Fibroblast of peridontal ligament (primary cell): ENCODE measurements around the gene SCFD2.
"Not testable (repeated sequence)": the region's sequence is repeated elsewhere in the genome, so short reads cannot be mapped to it uniquely, and the experiment has no call there.

Source experiments
- DNase-seq: peaks from one replicate; pipeline ENCODE4 v3.0.0-alpha.2; 2010; ENCODE audit errors: extremely low read depth

Gene SCFD2

DNA sequence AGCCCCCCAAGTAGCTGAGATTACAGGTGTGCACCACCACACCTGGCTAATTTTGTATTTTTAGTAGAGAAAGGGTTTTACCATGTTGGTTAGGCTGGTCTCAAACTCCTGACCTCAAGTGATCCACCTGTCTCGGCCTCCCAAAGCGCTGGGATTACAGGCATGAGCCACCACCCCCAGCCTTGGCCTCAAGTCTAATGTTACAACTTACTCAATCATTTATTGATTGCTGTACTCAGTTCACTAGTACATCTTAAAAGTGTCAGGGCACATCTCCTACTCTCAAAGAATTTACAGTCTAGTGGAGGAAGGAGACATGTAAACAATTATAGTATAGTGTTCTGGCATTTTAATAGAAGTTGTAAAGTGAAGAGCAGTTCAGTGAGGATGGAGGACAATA lies 19.5 kb downstream of the SCFD2 start:
- not testable (repeated sequence) for DNase-seq

DNA sequence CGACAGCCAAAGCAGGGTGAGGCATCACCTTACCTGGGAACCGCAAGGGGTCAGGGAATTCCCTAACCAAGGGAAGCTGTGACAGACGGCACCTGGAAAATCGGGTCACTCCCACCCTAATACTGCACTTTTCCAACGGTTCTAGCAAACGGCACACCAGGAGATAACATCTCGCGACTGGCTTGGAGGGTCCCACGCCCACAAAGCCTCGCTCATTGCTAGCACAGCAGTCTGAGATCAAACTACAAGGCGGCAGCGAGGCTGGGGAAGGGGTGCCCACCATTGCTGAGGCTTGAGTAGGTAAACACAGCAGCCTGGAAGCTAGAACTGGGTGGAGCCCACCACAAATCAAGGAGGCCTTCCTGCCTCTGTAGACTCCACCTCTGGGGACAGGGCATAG lies 25.7 kb downstream of the SCFD2 start:
- not testable (repeated sequence) for DNase-seq

DNA sequence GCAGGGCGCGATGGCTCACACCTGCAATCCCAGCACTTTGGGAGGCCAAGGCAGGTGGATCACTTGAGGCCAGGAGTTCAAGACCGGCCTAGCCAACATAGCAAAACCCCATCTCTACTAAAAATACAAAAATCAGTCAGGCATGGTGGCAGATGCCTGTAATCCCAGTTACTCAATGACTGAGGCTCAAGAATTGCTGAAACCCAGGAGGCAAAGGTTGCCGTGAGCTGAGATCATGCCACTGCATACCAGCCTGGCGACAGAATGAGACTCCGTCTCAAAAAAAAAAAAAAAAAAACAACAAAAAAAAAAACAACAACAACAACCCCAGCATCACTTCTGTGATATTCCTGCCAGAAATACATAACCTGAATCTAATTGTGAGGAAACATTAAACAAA lies 30.9 kb downstream of the SCFD2 start:
- DNase-seq: not testable (repeated sequence)

DNA sequence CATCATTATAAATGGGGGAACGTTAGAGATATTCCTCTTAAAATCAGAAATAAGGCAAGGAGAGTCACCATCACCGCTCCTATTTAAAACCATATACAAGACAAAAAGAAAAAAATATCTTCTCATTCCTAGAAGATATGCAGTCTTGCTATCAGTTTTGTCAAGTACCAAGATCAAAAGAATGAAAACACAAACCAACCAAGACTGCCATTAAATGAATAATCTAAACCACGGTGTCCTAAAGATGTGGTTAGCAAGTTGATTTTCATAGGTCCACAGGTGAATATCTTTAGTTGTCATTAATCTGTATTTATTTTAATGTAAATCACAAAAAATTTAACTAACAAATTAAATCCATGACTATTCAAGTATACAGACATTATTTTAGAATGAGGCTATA lies 39.3 kb downstream of the SCFD2 start:
- no peak for DNase-seq

DNA sequence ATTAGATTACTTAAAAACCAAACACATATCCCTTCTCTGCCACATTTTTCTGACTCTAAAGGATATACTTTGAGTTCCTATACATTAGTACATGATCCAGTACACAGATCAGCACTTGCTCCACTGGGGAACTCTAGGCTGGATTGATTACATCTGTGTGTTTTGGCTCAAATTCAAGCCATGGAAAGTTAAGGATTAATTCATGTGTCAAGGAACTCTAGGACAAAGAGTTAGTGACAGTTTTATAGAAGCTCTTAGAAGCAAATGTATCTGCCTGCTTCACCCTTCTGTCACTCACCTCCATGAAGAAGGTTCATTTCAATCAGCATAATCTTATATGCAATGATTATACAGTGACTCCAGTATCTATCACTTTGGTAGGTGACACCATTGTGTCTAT lies 43.2 kb downstream of the SCFD2 start:
- peak; percentile 40 for DNase-seq

DNA sequence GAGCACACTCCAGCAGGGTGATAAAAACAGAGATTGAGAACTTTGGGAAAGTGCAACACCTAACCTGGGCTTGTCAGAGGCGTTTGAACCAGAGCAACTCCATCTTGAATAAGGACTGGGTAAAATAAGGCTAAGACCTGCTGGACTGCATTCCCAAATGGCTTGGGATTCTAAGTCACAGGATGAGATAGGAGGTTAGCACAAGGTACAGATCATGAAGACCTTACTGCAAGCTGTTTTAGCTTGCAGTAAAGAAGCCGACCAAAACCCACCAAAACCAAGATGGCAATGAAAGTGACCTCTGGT lies 43.9 kb downstream of the SCFD2 start:
- DNase-seq: no peak

DNA sequence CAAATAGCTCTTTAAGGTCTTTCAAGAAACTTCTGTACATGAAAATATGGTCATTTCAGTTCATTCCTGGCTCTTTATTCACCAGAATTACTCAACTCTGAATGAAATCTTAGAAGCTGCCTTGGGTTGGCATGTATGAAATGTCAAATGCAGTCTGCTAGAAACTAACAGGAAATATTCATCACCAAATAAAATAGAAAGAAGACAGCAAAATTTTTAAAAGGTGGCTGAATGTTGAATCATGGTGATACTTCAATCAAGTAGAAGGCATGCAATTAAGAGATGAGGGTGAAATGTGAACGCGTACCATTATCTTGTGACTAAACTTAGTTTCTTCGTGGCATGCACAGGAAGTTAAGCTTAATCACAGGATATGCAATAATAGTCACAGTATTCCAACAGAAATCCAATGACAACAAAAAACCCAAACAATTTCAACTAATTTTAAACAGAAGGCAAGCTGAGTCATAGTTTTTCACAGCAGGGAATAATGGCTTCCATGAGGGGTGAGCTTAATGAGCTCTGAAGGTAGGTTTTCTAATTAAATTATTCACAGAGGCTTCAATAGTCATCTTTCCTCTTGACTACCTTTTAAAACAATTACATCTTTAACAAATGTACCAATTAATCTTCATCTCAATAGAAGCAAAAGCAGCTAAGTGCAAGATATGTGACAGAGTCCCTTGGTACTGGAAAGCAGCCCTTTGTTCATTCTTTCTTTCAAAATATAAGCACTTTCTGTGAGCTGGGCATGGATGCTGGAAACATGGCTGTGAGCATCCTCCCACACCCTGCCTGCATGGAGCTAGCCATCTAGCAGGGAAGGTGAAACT lies 44.5 kb downstream of the SCFD2 start:
- DNase-seq: peak; percentile 92

DNA sequence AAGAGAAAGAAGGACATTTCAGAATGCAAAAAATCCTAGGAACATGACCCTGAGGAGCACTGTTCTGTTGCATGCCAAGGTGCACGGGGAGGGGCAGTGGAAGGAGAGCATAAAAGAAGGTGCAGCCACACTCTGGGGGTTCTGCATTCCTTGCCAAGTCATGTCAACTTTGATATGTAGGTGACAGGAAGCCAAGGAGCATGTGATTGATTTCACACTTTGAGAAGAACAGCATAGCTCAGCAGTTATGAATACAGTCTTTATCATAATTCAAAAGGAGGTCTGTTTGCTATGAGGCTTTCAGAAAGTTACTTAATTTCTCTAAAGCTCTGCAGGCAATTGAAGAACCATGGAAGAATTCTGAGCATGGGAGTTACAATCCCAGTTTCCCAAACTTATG lies 50.6 kb downstream of the SCFD2 start:
- DNase-seq: no peak

DNA sequence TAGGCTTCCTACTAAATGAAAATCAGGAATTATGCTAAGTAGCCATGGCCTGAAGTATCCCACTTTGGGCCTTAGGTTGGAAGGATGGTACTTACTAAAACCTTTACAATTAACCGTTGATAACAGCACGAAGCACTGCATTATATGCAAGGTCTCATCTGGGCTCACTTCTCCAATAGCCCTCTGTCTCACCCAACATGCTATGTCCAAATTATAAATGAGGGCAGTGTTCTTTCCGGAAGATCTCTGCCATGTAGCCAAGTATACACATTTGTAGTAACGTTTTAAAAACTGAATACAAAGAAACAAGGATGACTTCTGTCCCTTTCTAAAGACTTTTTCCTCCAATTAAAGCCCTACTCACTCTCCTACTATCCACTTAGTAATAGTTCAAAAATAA lies 51.6 kb downstream of the SCFD2 start:
- no peak for DNase-seq

DNA sequence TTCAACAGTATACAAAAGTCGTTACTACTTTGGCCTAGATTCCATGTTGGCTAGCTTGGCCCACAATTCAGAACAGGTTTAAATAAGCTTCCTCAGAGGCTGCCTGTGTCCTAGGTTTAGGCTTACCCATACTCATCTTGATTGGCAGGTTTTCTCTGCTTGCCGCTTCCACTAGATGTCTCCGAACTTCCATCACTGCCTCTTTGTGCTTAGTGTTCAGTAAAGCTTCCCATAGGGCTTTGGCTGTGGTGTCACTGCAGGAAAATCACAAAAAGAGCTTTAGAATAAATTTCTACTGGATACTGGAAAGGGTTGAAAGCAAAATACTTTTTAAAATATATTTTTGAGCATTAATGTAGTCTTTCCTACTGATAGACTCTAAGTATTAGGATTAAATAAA lies 52.4 kb downstream of the SCFD2 start:
- DNase-seq: peak; percentile 47

DNA sequence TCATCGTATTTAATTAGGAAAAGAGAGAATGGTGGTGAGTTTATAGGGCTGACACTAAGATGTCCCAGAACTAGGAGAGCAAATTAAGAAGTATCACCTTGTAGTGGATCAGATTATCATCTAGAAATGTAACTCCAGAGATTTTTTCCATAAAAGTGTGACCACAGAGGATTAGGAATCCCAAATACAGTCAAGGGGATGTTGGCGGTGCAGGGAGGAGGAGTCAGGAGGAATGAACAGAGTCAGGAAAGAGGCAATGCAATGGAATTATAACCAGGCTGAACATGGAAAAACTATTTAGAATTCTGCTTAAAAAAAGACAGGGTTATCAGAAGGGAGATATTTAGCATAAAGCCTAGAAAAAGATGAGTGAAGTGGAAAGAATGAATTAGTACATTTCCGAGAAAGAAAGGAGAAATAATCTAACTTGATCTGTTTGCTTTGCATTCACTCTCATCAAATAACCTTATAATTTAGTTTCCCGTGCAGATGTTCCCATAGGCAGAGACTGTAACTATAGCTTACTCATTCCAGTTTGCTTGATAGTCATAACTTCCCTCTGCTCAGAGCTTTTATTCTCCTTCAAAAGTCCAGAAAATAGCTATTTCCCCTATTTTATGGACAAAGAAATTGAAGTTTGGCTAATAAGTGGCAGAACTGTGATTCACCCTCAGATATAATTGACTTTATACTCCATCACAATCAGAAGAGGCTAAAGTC lies 56.4 kb downstream of the SCFD2 start:
- DNase-seq: peak; percentile 59

DNA sequence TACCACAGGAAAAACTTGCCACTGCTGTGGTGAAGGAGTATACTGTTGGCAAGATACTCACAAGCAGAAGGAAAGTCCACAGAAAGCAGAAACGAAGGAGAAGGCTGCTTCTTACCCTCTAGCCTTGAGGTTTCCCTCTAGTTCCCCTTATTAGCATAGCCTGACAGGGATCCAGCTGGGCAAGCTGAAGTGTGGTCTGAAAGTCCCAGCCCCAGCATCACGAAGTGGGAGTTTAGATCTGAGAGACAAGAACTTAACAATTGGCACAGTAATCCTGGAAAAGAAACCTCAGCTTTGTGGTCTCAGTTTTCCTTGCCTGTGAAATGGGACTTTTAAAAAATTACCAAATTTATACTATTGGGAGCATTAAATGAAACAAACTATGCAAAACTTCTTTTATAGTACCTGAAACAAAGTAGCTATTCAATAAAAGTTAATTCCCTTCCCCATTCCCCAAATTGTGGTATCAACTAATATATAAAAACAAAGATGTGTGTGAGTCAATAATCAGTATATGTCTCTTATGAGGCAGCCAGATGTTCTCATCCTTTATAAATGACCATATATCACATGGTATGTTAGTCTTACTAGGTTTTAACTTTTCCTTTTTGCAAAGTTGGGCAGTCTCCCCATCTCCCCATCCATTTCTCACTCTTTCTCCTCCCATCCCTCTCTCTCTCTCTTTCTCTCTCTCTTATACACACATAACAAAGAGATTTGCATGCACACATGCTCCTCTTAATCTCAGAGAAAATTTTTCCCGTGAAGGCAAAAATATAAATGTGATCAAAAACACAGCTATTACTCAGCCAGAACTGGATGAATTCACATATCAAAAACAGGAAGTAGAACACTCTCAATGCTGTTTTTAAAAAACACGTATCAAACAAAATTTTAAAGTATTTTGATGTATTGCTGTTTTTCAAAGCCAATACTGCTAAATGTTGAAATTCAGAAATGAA lies 57.8 kb downstream of the SCFD2 start:
- DNase-seq: peak; percentile 58

DNA sequence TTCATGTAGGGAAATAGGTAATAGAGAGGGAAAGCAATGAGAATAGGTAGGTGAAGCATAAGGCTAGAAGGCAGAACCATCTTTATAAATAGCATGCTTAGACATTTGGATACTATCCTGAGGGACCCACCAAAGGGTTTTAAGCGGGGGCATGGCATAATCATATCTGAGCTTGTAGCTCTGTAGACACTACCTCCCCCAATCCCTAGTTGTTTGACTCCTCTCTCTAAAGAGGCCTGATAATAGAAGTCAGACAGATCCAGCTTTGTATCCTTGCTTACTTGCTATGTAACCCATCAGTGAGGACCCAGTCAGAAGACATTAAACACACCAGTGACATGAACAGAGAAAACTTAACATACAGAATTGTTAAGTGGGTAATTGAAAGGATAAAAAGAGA lies 58.7 kb downstream of the SCFD2 start:
- no peak for DNase-seq

DNA sequence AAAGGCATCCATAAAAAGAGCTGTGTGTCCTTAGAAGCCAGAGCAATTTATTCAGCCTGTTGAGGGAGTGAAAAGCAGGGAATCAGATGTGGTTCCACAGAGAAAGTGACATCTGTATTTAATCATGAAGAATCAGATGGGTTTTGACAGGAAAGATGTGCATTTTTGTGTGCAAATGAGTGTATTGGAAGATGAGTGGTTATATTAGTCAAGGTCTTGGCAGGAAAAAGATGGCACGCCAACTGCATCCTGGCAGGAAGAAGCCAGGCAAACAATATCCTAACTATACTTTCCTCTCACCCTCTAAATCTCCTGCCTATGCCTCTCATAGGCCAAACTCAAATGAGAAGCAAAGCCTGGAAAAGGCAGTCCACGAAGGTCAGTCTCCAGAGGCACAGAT lies 59.1 kb downstream of the SCFD2 start:
- peak; percentile 97 for DNase-seq

DNA sequence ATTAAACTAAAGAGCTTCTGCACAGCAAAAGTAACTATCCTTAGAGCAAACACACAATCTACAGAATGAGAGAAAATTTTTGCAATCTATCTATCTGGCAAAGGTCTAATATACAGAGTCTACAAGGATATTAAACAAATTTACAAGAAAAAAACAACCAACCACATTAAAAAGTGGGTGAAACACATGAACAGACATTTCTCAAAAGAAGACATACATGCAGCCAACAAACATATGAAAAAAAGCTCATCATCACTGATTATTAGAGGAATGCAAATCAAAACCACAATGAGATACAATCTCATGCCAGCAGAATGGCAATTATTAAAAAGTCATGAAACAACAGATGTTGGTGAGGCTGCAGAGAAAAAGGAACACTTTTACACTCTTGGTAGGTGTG lies 73.7 kb downstream of the SCFD2 start:
- not testable (repeated sequence) for DNase-seq

DNA sequence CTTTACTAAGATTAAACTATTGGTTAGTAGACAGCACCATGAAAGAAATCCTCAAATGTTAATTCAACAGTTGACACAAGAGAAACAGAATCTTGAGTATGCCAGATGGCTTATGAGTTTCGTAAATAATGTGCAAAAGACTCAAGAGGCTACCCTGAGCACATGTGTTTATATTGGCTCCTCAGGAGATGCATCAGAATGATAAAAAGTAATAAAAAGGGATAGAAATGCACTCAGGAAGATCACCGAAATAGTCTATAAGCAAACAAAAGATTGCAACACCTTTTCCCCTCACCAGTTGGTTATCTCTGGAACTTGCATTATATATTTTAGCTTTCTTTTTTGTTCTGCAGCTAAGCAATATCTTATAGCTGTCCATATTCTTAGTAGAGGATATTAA lies 84.4 kb downstream of the SCFD2 start:
- DNase-seq: peak; percentile 27

DNA sequence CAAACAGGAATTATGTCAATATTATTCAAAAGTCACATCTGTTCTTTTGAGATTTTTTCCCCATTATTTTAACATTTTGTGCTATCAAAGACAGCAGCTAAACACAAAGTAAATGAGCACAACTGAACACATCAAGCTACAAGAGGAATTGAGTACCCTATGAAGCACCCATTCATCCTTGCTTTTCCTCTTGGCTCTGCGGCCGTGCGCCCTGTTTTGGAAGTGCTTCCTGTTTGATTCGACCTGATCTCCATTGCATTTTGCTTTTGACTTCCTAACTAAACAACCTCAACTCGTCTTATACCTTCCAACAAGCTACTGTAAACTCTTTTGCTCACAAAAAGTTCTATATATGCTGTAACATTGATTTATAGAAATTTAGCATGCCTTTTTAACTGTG lies 85.0 kb downstream of the SCFD2 start:
- DNase-seq: no peak

DNA sequence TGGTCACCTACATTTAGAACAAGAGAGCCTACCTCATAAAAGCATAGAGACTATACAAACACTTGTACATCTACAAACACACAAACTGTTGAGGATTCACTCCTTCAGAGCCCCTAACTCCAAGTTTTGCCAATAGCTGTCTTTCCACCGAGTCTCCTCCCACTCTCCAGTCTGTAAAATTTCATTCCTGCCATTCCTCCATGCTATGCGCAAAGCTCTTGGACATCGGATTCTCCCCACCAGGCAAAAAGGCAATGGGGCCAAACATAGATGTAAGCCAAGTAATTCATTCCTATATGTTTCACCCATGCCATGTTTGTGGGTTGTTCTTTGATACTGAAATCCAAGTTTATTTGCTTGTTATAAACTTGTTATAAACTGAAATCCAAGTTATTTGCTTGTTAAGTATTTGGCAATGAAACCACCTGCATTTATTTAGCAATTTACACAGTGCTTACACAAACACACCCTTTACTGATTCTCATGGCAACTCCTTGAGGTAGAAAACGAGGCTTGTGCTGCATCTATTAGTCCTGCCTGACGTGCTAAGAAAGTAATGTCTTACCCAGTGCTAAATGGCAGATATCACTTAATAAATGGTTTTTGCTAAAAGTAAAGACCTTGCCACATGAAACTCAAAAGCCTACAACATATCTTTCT lies 91.1 kb downstream of the SCFD2 start:
- DNase-seq: no peak

DNA sequence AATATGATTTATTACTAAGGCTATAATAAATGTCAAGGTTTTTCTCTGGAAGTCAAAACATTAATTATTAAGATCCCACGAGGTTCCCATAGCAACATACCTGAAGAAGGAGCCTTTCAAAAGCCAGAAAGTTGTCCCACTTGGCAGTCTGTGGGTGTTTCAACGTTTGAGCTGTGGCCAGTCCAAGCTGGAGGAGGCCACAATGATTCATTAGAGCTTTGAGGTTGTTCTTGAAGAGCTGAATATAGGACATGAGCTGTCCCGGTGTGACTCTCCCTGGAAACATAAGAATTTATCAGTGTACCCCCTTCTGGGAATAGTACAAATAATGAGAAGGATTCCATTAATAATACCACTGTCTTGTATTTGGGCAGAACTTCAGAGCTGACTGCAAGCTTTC lies 92.1 kb downstream of the SCFD2 start:
- DNase-seq: peak; percentile 16

DNA sequence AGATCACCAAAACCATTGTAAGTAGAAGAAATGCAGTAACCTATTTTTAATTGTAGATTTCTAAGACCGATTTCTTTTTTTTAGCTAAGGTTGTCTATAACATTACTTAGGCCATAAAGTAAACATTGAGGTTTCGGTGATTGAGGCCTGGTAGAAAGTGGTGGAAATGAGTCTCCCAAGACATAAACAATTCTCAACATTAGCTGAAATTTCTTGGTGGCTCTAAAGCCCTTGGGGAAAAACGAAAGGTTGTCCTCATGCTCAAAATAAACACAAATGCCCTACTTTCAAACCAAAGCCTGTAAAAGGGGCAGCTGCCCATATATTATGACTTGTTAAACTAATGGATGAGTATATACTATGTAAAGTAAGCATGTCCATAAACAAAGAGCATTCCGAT lies 98.8 kb downstream of the SCFD2 start:
- DNase-seq: peak; percentile 68

DNA sequence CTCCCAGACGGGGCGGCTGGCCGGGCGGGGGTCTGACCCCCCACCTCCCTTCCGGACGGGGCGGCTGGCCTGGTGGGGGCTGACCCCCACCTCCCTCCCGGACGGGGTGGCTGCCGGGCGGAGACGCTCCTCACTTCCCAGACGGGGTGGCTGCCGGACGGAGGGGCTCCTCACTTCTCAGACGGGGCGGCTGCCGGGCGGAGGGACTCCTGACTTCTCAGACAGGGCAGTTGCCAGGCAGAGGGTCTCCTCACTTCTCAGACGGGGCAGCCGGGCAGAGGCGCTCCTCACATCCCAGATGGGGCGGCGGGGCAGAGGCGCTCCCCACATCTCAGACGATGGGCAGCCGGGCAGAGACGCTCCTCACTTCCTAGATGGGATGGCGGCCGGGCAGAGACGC lies 109.9 kb downstream of the SCFD2 start:
- DNase-seq: not testable (repeated sequence)

DNA sequence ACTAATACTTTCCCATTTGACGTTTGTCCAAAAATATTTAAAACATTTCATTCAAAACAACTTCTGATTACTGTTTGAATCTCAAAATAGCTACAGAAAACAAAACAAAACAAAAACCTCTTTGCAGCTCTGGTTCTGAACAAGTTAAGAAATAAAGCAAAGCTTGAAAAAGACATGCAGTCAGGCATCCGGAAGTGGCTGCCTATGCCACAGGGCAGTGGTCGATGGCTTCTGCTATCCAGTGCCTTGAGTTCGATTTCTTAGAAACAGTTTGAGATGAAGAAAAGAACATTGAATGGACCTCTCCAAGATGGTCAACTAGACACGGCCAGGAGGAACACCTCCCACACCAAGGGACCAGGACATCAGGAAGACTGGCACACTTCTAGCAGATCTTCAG lies 125.3 kb downstream of the SCFD2 start:
- peak; percentile 3 for DNase-seq
